ENCODE results near the gene DENND1A.

DENND1A gene

DNA sequence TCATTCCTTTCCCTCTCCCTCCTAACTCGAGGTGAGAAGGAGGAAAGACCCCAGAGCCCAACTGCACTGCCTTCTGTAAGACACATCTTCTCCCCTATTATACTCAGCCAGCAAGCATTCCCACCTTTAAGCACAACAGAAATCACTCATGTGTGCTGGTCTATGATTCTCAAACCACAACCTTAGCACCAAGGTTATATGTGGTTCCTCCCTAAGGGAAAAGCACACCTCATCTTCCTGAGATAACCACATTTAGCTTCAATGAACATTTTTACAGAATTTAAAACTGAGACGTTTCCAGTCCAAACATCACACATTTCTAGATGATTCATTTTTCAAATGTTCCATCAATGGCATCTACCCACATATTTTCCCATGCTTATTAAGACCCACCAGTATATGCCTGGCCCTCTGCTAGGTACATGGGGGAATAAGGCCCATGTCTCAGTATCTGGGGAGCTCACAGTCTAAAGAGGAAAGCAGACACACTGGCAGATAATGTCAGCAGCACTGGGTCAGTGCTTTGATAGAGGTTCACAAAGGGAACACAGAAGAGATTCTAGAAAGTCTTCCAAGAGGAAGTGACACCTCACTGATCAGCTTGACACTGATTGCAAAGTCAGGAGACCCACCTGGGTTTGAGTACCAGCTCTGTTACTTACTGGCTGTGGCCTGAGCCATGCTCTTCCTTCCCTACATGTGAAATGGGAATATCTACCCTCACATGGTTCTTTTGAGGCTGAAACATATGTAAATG is 245.4 kb downstream of the DENND1A start:
- DNase-seq (ENCODE audit: low read depth): peak; percentile 20

DNA sequence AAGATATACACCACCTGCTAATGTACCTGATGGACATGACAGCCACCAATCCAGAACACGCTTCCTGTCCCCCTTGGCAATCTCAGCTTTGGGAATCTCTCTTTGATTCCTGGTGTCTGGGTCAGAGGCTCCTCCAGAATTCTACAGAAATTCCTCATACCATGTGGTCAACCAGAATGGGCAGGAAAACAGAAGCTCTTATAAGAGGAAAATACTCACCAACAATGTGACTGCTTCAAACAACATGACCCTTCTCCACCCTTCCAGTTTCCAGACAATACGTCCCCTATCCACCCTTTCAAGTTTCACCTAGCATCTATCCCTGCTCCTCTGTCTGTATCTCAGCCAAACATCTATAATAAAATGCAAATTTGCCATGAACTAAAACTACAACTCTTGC is 247.2 kb downstream of the DENND1A start:
- TF ChIP-seq, protein P1, sequence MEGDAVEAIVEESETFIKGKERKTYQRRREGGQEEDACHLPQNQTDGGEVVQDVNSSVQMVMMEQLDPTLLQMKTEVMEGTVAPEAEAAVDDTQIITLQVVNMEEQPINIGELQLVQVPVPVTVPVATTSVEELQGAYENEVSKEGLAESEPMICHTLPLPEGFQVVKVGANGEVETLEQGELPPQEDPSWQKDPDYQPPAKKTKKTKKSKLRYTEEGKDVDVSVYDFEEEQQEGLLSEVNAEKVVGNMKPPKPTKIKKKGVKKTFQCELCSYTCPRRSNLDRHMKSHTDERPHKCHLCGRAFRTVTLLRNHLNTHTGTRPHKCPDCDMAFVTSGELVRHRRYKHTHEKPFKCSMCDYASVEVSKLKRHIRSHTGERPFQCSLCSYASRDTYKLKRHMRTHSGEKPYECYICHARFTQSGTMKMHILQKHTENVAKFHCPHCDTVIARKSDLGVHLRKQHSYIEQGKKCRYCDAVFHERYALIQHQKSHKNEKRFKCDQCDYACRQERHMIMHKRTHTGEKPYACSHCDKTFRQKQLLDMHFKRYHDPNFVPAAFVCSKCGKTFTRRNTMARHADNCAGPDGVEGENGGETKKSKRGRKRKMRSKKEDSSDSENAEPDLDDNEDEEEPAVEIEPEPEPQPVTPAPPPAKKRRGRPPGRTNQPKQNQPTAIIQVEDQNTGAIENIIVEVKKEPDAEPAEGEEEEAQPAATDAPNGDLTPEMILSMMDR (IDR thresholded peaks at IDR 0.05; ENCODE audit: low read depth, low read length, missing control alignments): no peak
- in situ Hi-C loops (cut with HindIII; ENCODE audit: low sequenced_read_pairs): no loop called here
- DNase-seq (ENCODE audit: low read depth): no peak
- H3K4me3 ChIP-seq (ENCODE audit: low read depth, low read length): no peak overlapping the region

More for the DNA sequence above, 245.4 kb downstream of the DENND1A start:
- H3K4me3 ChIP-seq (ENCODE audit: low read depth, low read length): no peak overlapping the region
- TF ChIP-seq, protein P1 (IDR thresholded peaks at IDR 0.05; ENCODE audit: low read depth, low read length, missing control alignments): no peak
- in situ Hi-C loops (cut with HindIII; ENCODE audit: low sequenced_read_pairs): loop anchor here (5.0 kb wide), 1 partner anchor 53 kb away; no protein-coding TSS in a partner anchor

DNA sequence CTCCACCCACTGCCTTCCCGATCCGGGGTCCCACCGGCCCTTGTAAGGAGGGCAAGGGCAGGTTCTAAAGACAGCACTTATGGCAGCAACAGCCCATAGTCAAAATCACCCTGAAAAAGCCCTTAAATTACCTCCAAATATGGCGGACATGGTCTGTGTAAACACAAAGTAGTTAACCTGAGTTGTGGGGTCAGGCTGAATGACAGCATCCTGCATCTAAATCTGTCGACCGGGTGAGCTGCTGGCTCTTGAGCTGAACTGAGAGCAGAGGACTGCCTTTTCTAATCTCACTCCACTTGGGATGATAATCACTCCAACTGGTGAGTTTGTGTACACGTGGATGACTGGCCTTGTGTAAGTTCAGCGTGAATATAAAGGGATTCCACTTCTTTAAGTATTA is 249.6 kb downstream of the DENND1A start:
- no peak overlapping the region for H3K4me3 ChIP-seq (ENCODE audit: low read depth, low read length)
- TF ChIP-seq, protein P1 (IDR thresholded peaks at IDR 0.05; ENCODE audit: low read depth, low read length, missing control alignments): no peak
- no peak for DNase-seq (ENCODE audit: low read depth)
- in situ Hi-C loops (cut with HindIII; ENCODE audit: low sequenced_read_pairs): no loop called here

DNA sequence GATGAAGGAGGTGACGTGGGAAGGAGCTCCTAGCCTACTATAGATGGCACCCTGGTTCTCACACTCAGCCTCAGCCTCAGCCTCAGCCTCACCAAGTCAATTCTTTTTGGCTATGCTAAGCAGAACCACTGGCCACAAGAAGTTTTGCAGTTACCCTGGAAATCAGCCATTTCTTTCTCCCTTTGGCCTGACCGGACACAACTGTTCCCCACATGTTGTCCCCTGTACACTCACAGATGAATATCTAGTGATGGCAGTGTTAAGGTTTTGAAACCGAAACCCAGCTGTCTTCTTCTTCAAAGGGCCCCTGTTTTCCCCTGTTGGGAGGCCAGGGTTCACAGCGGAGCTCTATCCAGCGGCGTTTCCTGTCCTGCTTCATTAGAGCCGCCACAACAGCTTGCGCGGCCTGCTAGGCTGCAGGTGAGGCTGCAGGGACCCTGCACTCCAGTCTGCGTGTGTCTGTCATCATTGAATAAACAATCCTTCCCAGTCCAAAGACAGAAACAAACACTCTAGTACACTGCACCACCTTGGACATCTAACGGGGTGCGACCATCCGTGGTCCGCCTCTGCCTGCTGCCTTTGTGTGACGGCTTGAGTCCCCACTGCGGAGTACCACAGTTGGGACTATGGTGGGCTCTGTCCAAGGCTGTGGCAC is 250.5 kb downstream of the DENND1A start:
- DNase-seq (ENCODE audit: low read depth): no peak
- H3K4me3 ChIP-seq (ENCODE audit: low read depth, low read length): no peak overlapping the region
- in situ Hi-C loops (cut with HindIII; ENCODE audit: low sequenced_read_pairs): no loop called here
- TF ChIP-seq, protein P1 (IDR thresholded peaks at IDR 0.05; ENCODE audit: low read depth, low read length, missing control alignments): no peak

DNA sequence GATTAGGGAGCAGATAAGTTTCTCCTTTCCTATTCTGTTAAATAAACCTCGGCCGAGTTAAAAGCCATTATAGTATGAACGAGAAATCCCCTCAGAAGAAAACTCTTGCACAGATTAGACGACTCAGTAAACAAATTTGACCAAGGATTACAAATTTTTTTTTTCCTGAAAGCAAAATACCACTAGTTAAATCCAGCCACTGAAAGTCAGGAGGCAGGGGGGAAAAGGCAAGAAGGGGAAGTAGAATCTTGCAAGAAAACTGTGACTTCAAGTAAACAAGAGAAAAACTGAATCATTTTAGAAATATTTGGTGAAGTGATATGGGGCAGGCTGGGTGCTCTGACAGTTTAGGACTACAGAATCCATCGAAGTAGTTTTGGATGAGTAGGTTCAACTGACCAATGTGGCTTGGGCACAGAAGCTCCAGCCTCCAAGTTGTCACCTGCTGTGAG is 251.0 kb downstream of the DENND1A start:
- no peak overlapping the region for H3K4me3 ChIP-seq (ENCODE audit: low read depth, low read length)
- in situ Hi-C loops (cut with HindIII; ENCODE audit: low sequenced_read_pairs): no loop called here

More for the DNA sequence above, 251.0 kb downstream of the DENND1A start:
- DNase-seq (ENCODE audit: low read depth): no peak
- TF ChIP-seq, protein P1 (IDR thresholded peaks at IDR 0.05; ENCODE audit: low read depth, low read length, missing control alignments): no peak
